ENCODE results near the gene GGTA1.

DNA sequence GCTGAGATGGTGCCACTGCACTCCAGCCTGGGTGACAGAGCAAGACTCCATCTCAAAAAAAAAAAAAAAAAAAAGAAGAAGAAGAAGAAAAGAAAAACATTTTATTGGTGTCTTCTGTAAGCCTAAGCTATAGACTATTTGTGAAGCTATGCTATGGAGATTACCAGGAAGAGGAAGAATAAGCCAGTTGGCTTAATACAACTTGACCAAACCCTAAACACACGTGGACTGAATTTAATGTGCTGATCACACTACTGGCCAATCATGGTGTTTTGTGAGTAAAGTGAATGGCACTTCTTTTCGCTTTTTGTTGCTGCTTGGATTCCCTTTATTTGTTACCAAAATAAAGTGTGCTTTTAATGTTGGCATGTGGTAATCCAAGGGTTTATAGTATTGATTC, 49.9 kb downstream of the GGTA1 start:
- TF ChIP-seq RBBP5 (IDR thresholded peaks at IDR 0.05; ENCODE audit: borderline replicate concordance, low read depth, low read length) = no peak
- no peak for TF ChIP-seq YY1 (IDR thresholded peaks at IDR 0.05; ENCODE audit: low read depth, low read length)
- no peak for TF ChIP-seq EP300 (IDR thresholded peaks at IDR 0.05; ENCODE audit: borderline replicate concordance in 1 of 2, low read depth in 2 of 2, low read length in 2 of 2)
- TF ChIP-seq, protein P1, sequence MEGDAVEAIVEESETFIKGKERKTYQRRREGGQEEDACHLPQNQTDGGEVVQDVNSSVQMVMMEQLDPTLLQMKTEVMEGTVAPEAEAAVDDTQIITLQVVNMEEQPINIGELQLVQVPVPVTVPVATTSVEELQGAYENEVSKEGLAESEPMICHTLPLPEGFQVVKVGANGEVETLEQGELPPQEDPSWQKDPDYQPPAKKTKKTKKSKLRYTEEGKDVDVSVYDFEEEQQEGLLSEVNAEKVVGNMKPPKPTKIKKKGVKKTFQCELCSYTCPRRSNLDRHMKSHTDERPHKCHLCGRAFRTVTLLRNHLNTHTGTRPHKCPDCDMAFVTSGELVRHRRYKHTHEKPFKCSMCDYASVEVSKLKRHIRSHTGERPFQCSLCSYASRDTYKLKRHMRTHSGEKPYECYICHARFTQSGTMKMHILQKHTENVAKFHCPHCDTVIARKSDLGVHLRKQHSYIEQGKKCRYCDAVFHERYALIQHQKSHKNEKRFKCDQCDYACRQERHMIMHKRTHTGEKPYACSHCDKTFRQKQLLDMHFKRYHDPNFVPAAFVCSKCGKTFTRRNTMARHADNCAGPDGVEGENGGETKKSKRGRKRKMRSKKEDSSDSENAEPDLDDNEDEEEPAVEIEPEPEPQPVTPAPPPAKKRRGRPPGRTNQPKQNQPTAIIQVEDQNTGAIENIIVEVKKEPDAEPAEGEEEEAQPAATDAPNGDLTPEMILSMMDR (IDR thresholded peaks at IDR 0.05; ENCODE audit: control extremely low read depth in 1 of 3, insufficient read depth in 1 of 3, low read depth in 1 of 3, low read length in 3 of 3) = no peak

All from H1 (cell line).